Epidermal melanocyte (primary cell): ENCODE results near the gene OR5A1.

Experiments
- DNase-seq: peaks from one replicate; pipeline ENCODE4 v3.0.0; 2011; ENCODE audit warnings: low spot score; ENCODE audit not compliant: insufficient read length

The OR5A1 gene

GRCh38 chr11:59475176-59475575, 38.9 kb downstream of the OR5A1 start:
- DNase-seq: no peak

GRCh38 chr11:59479906-59480305, 43.6 kb downstream of the OR5A1 start:
- DNase-seq: no peak

DNA sequence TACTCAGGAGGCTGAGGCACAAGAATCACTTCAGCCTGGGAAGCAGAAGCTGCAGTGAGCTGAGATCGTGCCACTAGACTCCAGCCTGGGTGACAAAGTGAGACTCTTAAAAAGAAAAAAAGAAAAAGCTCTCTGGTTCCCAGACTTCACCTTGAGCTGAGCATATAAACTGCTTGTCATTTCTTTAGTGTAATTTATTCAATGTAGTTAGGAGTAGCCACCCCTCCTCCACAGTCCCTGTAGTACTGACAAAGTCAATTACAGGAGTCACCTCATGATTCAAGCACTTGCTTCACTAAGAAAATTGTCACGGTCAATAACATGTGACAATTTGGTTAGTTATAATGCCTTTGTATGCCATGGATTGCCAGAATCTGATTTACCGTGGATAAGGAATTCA, 44.1 kb downstream of the OR5A1 start:
- DNase-seq: no peak
